CD4-positive, alpha-beta T cell treated with Interleukin-6 at 100 ng/mL for 8 hours (primary cell): Measurements from ENCODE around the gene MSI1.

ENCODE experiments used
- DNase-seq: peaks from one replicate; pipeline ENCODE4 v3.0.0-alpha.2; 2020; ENCODE audit warnings: mixed read lengths, low spot score

Gene MSI1

DNA sequence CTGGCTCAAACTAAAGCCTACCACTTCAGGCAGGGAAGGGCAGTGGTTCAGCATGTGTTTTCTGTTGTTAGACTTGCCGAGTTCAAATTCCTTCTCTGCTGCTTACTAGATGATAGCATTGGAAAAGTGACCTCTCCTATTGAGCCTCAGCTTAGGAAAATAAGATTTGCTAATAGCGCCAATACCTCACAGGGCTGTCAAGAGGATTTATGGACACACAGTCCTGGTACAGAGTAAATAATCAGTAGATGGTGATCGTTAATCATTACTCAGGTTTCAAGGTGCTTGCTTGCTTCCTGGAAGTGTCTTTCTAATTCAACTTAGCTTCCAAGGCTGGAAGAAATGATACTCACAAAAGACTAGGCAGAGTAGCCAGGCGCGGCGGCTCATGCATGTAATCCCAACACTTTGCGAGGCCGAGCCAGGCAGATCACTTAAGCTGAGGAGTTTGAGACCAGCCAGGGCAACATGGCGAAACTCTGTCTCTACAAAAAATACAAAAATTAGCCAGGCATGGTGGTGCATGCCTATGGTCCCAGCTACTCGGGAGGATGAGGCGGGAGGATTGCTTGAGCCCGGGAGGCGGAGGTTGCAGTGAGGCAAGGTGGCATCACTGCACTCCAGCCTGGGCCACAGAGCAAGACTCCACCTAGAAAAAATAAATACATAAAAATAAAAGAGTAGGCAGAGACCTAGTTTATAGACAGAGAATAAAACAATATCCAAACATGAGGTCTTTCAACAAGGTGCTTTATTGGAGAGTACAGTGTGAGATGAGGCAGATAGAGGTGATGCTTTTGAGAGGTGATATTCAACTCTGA is 47.4 kb downstream of the MSI1 start:
- no peak for DNase-seq

DNA sequence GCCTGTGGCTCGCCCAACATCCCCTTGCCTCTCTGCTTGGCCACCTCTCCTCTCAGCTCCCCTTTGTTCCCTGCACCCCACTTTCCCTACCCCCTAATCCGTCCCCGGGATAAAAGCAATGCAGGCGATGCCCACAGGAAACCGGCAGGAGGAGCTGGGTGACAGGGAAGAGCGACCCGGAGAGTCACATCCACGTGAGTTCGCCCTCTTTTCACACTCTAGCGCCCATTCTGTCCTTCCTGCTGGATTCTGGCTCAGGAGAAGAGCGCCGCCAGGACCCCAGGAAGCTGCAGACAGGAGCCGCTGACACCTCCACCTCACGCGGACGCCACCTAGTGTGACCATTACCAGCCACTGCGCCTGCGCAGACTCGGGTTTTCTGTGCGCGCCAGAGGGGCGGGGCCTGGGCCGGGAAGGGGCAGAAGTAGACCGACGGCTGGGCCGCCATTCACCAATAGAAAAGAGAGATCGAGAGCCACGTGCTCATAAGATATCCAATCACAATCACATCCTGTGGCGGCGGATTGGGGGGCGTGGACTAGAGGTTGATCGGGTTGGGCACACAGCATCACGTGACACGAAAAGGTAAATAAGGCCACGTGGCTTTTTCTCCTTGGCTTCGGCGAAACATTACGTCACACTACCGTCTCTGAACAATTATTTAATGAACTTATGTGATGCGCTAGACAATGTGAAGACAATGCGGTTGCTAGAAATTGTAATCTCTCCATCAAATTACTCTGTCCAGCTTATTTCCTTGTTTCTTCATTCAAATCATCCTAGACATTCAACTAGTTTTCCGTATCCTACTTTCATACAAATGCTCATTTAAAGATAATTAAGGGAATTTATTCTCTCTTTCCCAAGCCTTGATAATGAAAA is 51.5 kb downstream of the MSI1 start:
- peak; percentile 99 for DNase-seq

DNA sequence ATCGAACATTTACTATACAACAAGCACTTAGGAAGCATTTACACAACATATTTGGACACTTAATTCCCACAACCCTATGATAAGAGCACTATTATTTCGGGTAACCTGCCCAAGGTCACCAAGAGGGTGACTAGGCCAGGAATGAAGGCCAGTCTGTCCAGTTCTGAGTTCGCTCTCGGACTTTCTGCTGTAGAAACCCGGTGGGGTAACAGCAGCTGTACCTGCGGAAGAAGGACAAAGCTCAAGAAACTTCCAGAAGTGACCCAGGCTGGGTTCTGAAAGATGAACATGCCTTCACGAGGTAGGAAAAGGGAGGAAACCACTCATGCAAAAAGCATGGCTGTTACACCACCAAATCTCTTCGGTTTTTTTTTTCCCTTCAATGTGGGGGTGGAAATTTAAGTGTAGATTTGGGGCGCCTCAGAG is 52.2 kb downstream of the MSI1 start:
- no peak for DNase-seq

DNA sequence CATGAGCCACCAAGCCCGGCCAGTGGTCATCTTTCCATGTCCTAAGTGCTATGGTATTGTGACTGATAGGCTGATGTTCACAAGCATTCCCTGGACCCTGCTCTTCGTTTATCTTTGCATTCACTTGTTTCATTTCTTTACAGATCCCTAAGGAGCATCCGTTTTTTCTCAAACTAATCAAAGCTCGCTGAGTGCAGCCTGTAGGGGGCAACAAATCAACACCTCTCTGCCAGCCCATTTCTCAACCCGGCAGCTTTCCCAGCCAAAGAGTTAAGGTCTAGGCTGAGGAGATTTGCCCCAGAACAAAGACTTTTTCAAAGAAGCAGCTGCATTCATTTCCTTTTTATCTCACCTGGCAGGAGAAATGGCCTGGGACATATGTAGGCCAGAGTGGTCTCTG is 54.7 kb downstream of the MSI1 start:
- DNase-seq = no peak

DNA sequence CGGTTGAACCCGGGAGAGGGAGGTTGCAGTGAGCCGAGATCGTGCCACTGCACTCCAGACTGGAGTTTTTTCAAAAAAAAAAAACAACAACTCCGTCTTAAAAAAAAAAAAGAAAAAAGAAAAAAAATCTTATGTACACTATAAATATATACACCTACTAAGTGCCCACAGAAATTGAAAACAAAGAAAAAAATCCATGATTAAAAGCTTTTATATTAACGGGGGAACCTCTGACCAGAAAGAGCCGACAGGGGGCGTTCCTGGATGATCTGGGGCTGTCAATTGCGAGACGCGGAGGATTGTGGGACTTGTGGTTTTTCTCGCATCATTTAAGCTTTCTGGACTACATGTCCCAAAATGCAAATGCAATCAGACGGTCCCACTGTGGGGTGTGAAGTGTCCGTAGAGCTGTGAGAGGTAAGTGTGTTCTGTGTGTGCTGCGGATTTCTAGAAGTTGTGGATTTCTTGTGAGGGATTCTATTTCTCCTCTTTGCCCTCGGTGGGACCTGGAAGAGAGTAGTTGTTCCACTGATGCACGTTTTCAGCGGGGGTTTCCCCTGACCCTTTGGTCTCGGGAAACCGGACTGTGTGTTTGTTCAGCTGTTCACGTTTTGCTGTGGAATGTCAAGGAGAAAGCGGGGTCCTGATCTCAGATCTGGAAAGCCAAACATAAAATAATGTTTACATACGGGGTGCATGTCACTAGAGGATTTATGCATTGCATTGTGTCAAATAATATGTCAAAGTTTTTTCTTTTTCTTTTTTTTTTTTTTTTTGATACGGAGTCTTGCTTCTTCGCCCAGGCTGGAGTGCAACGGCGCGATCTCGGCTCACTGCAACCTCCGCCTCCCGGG is 66.8 kb downstream of the MSI1 start, which contains the start of gene SIRT4:
Gene SIRT4, plus strand, starts transcription at position 360 of the 854 bp plus-strand sequence. CDS start 1,241 bp downstream, outside the sequence.
- DNase-seq = peak; percentile 91

DNA sequence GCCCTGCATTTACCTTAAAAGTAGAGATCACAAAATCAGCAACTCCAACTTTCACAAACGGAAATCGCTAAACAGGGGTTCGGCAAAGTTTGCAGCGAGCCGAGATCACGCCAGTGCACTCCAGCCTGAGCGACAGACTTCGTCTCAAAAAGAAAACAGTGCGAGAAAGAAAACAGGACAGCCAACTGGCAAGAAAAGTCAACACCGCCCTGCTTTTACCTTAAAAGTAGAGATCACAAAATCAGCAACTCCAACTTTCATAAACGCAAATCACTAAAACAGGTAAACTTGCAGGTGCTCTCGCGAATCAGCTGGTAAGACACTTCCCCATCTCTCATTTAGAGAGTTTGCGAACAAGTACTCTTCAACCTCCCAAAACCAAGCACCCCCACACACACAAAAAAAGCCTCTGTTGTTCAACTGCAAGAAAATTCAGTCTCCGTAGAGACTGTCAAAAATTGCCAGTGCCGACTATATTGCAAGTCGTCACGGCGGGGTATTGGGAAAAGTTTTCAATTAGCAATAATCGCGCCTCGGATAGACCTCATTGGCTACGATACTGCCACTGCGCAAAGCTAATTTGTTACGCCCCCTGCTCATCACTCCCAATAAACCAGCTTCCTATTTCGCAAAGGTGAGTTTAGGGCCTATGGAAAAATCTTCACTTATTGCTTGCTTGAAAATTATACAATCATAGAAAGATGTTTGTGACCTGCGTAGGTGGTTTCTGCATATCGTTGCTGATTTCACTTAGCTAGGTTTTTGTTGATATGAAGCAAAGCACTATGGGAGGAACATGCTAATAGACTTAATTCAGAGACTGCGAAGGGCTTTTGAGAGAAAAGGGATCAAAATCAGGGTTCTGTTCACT is 76.1 kb downstream of the MSI1 start, which contains the start of gene RNU4-1:
Gene RNU4-1, minus strand, starts transcription at position 577 of the 871 bp plus-strand sequence.
- DNase-seq = peak; percentile 77

DNA sequence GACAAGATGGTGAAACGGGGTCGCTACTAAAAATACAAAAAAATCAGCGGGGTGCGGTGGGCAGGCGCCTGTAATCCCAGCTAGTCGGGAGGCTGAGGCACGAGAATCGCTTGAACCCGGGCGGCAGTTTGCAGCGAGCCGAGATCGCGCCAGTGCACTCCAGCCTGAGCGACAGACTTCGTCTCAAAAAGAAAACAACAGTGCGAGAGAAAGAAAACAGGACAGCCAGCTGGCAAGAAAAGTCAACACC is 76.6 kb downstream of the MSI1 start:
- DNase-seq = no peak
